Parathyroid adenoma (tissue), 2 donors: Measurements from ENCODE around the gene MRPL41.

Experiments used
- H2AFZ ChIP-seq: fragments of 300-600 bp; sonication (generic); one replicate; pipeline ENCODE4 v1.7.0; 2017; ENCODE audit warnings: antibody characterized with exemption, mild to moderate bottlenecking
- H3K27ac ChIP-seq: fragments of 300-600 bp; sonication (generic); one replicate; pipeline ENCODE4 v1.7.0; 2017
- H3K27me3 ChIP-seq: fragments of 300-600 bp; sonication (generic); one replicate; pipeline ENCODE4 v1.7.0; 2017; ENCODE audit warnings: low read length; ENCODE audit not compliant: control insufficient read depth, insufficient read depth
- H3K36me3 ChIP-seq: fragments of 300-600 bp; sonication (generic); one replicate; pipeline ENCODE4 v1.7.0; 2017; ENCODE audit warnings: low read length; ENCODE audit not compliant: control insufficient read depth, insufficient read depth
- H3K4me1 ChIP-seq: fragments of 300-600 bp; sonication (generic); one replicate; pipeline ENCODE4 v1.7.0; 2017; ENCODE audit warnings: control low read depth
- H3K4me2 ChIP-seq: fragments of 300-600 bp; sonication (generic); one replicate; pipeline ENCODE4 v1.7.0; 2017; ENCODE audit warnings: low read length
- H3K4me3 ChIP-seq: fragments of 300-600 bp; sonication (generic); one replicate; pipeline ENCODE4 v1.7.0; 2017; ENCODE audit warnings: low read depth, low read length
- H3K79me2 ChIP-seq: fragments of 300-600 bp; sonication (generic); one replicate; pipeline ENCODE4 v1.7.0; 2017; ENCODE audit warnings: control low read depth
- H3K9ac ChIP-seq: fragments of 300-600 bp; sonication (generic); one replicate; pipeline ENCODE4 v1.7.0; 2017; ENCODE audit warnings: mild to moderate bottlenecking
- H3K9me3 ChIP-seq: fragments of 300-600 bp; sonication (generic); one replicate; pipeline ENCODE4 v1.7.0; 2017; ENCODE audit warnings: low read length; ENCODE audit not compliant: control insufficient read depth
- TF ChIP-seq, protein P1 (sequence below): fragments of 300-600 bp; sonication (generic); IDR thresholded peaks from one replicate; pipeline ENCODE4 v1.7.0; 2017; ENCODE audit warnings: antibody characterized with exemption, mild to moderate bottlenecking
- donor health status: primary hyperparathyroidism.

MRPL41 gene

DNA sequence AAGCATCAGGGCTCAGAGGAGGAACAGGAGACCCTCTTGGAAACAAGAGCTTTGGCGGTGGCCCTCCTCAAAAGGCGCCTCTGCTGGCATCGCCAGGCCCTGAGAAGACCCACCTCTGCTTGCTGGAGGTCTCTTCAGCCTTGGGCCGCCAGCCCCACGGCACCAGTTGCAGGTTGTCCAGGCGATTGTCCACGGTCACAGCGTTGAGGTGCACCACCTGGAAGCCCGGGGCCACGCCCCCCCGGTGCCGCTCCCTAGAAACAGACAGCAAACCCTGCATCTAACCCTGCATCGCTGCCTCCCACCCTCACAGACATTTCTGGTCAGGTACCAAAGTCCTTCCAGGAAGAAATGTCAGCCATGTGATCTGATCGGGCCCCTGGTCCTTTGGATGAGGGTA is 35.2 kb downstream of the MRPL41 start:
- Histone ChIP-seq H3K4me1 (peaks cover 4% of the 10 kb centered on the region), H3K36me3 (no peaks in the 10 kb centered on the region)

DNA sequence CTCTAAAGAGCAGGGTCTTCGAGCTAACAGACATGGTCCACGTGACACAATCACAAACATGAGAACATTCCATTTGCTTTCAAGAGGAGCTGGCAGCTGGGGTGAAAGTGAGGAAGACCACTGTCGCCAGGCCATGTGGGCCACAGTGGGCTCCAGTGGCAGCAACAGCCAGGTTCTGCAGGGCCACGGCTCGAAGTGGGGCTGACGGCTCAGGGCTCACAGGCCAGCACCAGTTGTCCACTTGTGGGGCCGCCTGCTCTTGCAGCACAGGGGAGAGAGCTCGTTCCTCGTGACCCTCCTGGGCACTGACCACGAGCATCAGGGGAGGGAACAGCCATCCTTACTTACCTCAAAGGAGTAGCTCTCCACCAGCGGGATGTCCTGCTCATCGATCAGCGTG is 36.6 kb downstream of the MRPL41 start:
- no peak overlapping the region for H3K4me3 ChIP-seq
- no peaks in the 10 kb centered on the region for H3K27me3 ChIP-seq
- H3K9ac ChIP-seq, result no peak overlapping the region
- TF ChIP-seq, protein P1, sequence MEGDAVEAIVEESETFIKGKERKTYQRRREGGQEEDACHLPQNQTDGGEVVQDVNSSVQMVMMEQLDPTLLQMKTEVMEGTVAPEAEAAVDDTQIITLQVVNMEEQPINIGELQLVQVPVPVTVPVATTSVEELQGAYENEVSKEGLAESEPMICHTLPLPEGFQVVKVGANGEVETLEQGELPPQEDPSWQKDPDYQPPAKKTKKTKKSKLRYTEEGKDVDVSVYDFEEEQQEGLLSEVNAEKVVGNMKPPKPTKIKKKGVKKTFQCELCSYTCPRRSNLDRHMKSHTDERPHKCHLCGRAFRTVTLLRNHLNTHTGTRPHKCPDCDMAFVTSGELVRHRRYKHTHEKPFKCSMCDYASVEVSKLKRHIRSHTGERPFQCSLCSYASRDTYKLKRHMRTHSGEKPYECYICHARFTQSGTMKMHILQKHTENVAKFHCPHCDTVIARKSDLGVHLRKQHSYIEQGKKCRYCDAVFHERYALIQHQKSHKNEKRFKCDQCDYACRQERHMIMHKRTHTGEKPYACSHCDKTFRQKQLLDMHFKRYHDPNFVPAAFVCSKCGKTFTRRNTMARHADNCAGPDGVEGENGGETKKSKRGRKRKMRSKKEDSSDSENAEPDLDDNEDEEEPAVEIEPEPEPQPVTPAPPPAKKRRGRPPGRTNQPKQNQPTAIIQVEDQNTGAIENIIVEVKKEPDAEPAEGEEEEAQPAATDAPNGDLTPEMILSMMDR, result no peak
- H3K4me1 ChIP-seq, result peaks cover 4% of the 10 kb centered on the region
- no peak overlapping the region for H2AFZ ChIP-seq
- no peak overlapping the region for H3K4me2 ChIP-seq
- no peaks in the 10 kb centered on the region for H3K36me3 ChIP-seq
- no peak overlapping the region for H3K27ac ChIP-seq
- no peaks in the 10 kb centered on the region for H3K9me3 ChIP-seq
- H3K79me2 ChIP-seq, result no peaks in the 10 kb centered on the region

More for the DNA sequence above, 35.2 kb downstream of the MRPL41 start:
- no peaks in the 10 kb centered on the region for H3K27me3 ChIP-seq
- H3K4me3 ChIP-seq, result no peak overlapping the region
- no peak overlapping the region for H3K4me2 ChIP-seq
- no peak overlapping the region for H3K9ac ChIP-seq
- H3K27ac ChIP-seq, result no peak overlapping the region
- TF ChIP-seq, protein P1, result no peak
- no peaks in the 10 kb centered on the region for H3K9me3 ChIP-seq
- H2AFZ ChIP-seq, result no peak overlapping the region
- H3K79me2 ChIP-seq, result no peaks in the 10 kb centered on the region

DNA sequence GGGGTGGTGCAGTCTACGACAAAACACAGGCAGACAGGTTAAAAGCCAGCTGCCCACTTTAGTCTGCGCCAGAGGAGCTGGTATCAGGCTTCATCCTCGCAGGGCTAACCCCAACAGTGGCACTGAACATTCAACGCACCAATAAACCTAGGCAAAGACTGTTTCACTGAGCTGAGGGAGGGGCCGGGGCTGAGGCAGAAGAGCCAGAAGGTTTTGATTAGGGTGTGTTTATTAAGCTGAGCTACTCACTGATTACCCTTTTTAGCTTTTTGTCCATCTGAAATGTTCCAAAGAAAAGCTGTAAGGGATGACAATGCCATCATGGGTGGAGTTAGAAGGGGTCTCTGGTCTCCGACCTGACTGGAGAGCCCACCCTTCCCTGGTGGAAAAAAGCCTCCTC is 37.2 kb downstream of the MRPL41 start:
- TF ChIP-seq, protein P1, result no peak
- peaks cover 4% of the 10 kb centered on the region for H3K4me1 ChIP-seq
- H3K79me2 ChIP-seq, result no peaks in the 10 kb centered on the region
- no peaks in the 10 kb centered on the region for H3K36me3 ChIP-seq
- no peaks in the 10 kb centered on the region for H3K27me3 ChIP-seq
- H2AFZ ChIP-seq, result no peak overlapping the region
- peak overlapping the region; percentile 76 for H3K4me2 ChIP-seq
- H3K27ac ChIP-seq, result no peak overlapping the region
- H3K9ac ChIP-seq, result no peak overlapping the region
- H3K4me3 ChIP-seq, result no peak overlapping the region
- H3K9me3 ChIP-seq, result no peaks in the 10 kb centered on the region

DNA sequence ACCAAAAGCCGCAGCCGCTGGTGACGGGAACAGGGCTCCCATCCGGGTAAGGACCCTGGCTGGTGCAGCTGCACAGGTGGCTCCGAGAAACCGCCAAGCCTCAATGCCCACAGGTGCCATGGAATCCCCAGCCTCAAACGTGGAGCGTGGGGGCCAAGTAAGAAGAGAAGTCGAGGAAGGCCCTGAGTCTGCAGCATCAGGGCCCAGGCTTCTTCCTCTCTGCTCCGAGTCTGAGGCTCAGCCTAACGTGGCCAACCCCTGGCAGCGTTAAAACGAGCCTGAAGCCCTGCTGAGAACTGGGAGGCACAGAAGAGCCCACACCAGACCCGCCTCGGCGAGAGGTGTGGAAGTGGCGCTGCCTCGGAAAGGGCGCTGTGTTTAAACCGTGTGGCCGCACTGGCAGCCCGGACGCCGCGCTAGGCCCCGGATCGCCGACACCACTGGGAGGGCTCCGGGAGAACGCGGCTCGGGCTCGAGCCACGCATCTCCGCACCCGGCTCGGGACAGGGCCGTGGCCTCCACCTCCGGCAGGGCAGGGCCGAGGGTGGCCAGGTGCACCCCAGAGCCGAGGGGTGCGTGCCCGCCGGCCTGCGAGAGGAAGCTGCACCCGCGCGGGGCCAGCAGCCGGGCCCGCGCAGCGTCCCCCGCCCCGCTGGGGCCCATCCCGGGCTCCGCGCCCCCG is 37.9 kb downstream of the MRPL41 start:
- Histone ChIP-seq H3K9ac (no peak overlapping the region), H3K27me3 (no peaks in the 10 kb centered on the region), H3K36me3 (no peaks in the 10 kb centered on the region), H3K4me2 (peak overlapping the region; percentile 76), H3K79me2 (no peaks in the 10 kb centered on the region), H3K27ac (no peak overlapping the region), H2AFZ (no peak overlapping the region), H3K4me3 (peak overlapping the region; percentile 47), H3K4me1 (peaks cover 4% of the 10 kb centered on the region), H3K9me3 (no peaks in the 10 kb centered on the region)
- TF ChIP-seq, protein P1, result no peak

DNA sequence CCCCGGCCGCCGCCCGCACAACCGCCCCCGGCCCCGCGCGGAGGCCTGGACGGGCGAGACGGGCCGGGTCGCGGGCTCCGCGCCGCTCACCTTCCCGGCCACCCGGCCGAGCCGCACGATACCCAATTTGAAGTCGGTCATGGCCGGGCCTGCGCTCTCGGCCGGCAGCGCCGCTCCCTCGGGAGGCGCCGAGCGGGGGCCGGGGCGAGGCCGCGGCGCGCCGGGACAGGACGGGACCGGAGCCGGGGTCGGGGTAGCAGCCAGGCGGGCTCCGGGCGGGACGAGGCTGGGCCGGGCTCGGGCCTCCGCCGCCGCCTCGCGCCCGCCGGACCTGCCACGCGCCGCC is 38.4 kb downstream of the MRPL41 start:
- Histone ChIP-seq H3K36me3 (no peaks in the 10 kb centered on the region), H3K79me2 (no peaks in the 10 kb centered on the region), H3K4me2 (no peak overlapping the region), H3K9me3 (no peaks in the 10 kb centered on the region), H2AFZ (no peak overlapping the region), H3K4me1 (peaks cover 4% of the 10 kb centered on the region), H3K4me3 (no peak overlapping the region), H3K27ac (no peak overlapping the region), H3K27me3 (no peaks in the 10 kb centered on the region), H3K9ac (no peak overlapping the region)
- TF ChIP-seq, protein P1, result no peak
